ENCODE data around the gene OSBPL2.

OSBPL2 gene

DNA sequence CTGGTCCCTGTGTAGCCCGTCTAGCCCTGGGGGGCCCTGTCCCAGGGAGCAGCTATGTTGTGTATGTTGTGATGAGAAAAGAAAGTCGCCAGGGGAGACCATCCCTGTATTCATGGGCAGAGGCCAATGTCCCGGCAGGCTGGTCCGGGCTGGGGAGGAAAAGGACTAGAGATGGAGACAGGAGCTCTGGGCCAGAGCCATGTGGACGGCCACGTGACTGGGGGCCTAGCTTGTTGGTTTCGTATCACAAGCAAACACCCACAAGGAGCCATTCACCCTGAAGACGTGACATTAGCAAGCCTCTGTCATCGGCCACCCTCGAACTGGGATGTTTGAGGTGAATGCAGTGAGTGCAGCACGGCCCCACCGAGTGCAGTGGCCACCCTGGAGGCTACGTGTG lies 15.3 kb upstream of the OSBPL2 start:
- DNase-seq, result no peak

DNA sequence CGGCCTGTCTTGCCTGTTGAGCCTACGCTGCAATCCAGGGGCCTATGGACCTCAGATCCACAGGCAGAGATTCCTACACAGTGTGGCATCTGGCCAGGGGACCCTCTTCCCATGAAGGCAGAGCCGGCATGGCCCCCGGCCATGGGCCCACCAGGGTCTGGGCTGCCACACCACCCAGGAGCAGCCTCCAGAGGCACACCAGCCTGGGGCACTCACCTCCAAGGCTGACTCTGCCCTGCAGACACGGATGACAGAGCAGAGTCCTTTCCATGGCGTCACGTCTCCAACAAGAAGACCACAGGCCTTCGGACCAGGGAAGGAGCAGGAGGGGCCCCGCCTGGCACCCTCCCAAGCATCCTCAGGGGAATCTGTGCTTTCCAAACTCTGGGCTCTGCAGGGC lies 14.8 kb upstream of the OSBPL2 start:
- DNase-seq, result no peak

DNA sequence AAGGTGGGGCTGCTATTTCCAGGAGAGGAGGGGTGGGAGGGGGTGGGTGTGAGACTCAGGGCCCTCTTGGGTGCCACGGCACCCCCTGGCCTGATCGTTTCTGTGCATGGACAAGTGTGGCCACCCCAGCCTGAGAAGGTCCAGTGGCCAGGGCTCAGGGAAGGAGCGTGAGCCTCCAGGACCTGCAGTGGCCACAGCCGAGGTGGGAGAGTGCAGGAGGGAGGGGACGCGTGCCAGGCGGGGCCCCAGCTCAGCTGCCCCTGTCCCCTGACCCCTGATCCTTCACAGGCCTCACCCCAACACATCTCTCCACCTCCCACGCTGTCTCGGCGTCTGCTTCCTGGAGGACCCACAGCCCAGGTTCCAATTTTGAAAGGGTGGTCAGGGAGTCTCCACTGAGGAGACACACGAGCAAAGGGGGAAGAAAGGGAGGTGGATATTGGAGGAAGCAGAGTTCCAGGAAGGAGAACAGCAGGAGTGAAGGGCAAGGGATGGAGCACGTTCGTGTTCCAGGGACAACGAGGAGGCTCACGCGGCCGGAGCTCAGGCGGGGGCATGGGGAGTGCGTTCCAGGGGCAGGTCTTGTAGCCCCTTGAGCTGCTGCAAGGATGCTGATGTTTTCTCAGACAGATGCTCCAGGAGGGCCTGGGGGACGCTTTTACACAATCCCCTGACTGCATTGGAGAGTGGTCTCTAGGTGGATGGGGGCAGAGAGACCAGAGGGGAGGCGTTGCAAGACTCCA lies 14.0 kb upstream of the OSBPL2 start:
- no peak for DNase-seq

DNA sequence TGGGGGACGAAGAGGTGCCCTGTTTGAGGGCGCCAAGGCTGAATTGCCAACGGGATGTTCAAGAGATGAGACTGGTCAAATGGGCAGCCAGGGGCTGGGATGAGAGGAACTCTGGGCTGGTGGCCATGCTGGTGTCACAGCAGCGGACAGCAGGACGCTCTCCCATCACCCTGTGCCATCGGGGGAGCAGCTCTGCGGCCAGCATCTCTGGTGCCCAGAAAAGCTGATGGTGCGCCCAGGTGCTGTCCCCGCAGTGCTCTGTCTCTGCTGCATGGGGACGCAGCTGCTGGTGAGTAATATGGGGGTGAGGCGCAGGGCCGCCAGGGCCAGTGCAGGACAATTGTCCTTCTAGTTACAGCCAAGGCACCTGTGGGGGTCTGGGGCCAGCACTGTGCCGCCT lies 13.3 kb upstream of the OSBPL2 start:
- DNase-seq, result no peak

DNA sequence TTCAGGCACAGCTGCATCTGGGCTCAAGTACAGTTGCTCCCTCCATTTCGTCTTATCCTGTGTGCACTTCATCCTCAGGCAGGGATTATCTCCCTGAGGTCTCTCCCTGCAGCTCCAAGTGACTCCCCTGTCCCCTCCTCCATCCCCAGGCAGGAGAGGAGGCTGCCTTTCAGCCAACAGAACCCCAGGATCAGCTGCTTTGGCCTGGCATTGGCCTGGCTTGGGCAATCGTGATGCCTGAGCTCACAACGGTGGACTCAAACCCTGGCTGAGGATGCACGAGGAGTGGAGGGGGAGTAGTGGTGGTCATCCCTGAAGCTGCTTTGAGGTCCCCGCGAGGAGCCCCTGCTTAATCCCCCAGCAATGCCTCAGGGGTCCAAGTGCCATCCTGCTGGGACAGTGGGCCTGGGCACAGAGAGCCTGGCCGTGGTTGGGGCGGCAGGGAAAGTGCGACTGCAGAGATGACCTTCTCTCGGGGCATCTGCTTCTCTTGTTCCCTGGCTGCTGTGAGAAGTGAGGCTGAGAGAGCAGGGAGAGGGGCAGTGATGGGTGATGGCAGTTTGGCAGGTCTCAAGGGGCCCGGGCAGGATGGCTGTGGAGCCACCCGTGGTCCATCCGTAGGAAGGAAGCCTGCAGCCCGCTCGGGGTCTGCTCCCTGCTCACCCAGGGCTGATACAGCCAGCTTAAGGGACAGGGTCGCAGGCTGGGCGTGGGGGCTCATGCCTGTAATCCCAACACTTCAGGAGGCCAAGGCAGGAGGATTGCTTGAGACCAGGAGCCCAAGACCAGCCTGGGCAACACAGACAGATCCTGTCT lies 12.3 kb upstream of the OSBPL2 start:
- no peak for DNase-seq

DNA sequence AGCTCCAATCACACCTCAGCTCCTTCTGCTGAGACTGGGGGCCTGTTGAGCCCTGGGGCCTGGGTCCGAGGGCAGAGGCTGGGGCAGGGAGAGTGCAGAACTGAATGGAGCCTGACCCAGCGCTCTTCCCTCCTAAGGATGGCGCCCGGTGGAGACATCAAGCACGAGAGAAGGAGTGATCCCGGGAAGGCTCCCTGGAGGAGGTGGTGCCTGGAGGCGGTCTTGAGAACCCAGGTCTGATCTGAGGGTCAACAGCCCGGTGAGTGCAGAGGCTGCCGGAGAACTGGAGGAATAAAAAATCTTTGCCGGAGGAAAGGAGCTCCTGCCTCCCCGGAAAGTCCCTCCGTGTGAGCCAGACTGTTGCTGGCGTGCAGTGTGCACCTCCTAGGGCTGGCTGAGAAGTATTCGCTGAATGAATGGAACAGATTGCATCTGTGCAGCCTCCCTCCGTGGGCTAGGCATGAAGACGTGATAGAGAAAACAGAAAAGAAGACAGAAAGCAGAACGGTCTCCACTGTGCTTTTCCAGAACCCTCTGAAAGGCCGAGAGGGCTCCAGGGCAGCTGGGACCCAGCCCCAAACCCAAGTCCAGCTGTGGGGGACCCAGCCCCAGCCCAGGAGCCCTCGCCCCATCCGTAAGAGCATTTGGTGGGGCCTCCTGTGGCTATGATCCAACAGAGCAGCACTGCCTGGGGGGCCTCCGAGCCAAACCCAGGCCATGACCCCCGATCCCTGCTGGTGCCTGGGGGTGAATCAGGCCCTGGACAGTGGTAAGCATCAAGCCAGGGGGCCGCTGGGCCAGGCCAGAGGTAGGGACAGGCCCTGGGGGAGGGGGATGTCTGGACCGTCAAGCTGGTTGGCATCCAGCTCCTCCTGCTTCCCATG lies 11.4 kb upstream of the OSBPL2 start:
- DNase-seq, result no peak

DNA sequence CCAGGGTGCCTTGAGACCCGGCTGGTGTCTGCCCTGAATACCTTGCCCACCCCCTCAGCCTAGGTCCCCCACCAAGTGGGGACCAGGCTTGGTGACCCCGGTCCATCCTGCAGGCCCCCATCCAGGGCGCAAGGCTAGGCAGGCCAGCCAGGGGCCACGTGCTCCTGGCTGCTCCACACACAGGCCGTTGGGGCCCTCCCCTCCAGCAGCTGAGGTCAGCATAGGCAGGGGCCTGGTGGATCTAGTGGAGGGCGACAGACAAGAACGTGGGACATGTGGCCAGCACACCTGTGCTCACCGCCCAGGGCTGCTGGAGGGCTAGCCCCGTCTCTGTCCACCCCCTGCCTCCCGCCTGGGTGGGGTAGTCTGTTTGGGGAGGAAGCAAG lies 10.7 kb upstream of the OSBPL2 start:
- no peak for DNase-seq

DNA sequence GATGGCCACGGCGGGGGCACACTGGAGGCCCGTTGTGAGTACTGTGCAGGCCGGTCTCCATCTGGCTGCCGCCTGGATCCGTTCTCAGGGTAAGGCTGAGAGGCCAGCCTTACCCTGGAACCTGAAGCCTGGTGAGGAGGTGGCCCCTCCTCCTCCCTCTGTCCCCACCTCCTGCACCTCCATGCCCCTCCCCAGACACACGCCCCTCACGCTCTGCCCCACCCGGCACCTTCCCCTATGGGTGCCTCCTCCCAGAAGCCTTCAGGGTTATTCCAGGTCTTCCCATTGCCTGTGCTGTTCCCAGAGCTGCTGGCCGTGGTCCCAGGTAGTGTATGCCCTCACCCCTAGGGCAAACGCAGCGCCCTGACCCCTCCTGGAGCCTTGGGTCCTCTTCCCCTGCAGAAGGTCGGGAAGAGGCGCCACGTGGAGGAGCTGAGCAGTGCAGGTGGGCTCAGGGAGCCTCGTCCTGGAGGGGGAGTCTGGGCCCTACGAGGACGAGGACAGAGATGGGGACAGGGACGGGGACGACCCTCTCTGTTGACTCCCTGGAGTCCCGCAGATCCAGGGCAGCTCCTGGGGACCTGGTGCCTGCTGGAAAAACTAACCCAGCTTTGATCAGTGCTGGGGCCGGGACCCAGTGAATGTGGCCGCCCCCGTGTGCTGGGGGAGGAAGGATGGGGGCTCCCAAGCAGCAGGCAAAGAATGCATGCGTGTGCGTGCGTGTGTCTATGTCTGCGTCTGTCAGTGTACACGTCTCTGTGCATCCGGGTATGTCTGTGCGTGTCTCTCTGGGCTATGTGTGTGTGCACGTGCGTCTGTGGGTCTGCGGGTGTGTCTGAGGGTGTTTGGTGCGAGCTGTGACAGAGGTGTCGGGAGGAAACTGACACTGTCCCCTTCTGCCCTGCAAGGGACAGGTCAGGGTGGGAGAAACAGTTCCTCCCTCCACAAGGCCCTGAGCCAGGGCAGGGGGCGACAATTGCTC lies 10.1 kb upstream of the OSBPL2 start:
- DNase-seq, result no peak

DNA sequence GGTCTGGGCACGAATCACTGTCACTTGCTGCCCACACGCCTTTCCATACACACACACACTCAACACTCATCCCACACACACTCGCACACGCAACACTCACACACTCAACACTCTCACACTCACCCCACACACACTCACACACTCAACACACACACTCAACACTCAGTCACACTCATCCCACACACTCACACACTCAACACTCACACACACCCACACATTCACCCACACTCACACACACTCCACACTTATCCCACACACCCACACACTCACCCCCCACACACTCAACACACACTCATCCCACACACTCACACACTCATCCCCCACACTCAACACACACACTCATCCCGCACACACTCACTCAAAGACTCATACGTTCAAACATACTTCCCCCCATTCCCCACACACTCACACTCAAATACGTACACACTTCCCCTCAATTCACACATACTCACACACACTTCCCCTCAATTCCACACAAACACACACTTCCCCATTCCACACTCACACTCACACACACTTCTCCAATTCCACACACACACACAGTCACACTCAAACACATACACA lies 9.3 kb upstream of the OSBPL2 start:
- DNase-seq, result no peak

DNA sequence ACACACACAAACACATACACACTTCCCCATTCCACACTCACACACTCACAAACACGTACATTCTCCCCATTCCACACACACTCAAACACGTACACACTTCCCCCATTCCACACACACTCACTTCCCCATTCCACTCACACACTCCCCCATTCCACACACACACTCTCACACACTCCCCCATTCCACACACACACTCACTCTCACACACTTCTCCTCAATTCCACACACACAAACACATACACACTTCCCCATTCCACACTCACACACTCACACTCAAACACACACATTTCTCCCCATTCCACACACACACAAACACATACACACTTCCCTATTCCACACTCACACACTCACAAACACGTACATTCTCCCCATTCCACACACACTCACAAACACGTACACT lies 8.7 kb upstream of the OSBPL2 start:
- DNase-seq, result no peak

DNA sequence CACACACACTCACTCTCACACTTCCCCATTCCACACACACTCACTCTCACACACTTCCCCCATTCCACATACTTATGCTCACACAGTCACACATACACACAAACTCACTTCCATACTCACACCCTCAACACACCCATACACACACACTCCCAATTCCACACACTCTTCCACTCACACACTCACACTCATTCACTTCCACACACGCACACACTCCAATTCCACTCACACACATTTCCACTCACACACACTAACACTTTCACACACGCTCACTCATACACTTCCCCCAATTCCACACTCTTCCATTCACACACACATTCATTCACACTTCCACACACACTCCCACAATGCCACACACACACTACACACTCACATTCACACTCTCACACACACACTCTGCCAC lies 8.0 kb upstream of the OSBPL2 start:
- DNase-seq, result no peak

DNA sequence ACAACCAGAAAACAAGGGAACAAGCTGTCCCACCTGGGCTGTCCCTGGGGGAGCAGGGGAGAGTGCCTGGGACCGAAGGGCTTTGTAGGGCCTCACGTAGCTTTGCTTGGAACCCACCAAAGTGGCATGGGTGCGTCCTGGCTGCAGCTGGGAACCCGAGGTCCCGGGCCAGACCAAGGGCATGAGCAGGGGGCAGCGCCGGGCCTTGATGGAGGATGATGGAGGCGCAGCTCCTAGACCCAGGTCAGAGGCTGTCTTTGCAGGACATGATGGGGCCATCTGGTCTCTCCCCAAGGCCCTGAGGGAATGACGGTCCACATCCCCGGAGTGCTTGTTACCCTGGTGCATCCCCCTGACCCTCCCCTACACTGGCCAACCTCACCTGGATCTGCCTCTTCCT lies 7.6 kb upstream of the OSBPL2 start:
- DNase-seq, result no peak

DNA sequence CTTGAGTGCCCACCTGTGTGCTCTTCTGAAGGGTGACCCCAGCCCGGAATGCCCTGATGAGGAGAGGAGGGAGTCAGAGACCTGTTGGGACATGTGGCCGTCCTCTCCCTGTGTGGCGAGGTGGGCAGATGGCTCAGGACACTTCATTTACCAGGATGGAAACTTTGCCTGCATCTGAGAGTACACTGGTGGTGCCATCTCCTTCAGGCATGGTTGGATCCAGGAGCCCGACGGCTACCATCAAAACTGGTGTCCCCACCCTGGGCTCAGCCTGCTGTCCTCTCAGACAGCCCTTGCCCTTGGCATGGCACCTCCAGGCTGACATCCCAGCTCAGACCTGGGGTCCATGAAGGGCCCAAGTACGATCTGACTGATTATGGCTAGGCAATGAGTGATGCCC lies 7.0 kb upstream of the OSBPL2 start:
- no peak for DNase-seq

DNA sequence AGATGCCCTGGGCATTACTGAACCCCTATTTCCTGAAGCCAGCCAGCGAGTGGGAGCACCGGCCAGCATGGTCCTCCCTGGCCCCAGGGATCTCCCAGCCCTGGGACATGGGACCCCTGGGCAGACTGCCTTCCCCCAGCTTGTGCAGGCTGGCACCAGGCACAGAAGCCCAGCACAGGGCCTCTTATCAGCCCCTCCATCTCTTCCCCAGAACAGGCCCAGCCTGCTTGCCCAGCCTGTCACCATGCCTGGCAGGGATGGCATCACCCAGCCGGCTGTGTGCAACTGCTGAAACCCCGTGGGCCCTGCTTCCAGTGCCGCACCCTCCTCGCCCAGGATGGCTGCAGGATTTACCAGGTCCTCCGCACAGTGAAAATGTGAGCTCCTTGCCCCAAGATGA lies 6.1 kb upstream of the OSBPL2 start:
- DNase-seq, result no peak

DNA sequence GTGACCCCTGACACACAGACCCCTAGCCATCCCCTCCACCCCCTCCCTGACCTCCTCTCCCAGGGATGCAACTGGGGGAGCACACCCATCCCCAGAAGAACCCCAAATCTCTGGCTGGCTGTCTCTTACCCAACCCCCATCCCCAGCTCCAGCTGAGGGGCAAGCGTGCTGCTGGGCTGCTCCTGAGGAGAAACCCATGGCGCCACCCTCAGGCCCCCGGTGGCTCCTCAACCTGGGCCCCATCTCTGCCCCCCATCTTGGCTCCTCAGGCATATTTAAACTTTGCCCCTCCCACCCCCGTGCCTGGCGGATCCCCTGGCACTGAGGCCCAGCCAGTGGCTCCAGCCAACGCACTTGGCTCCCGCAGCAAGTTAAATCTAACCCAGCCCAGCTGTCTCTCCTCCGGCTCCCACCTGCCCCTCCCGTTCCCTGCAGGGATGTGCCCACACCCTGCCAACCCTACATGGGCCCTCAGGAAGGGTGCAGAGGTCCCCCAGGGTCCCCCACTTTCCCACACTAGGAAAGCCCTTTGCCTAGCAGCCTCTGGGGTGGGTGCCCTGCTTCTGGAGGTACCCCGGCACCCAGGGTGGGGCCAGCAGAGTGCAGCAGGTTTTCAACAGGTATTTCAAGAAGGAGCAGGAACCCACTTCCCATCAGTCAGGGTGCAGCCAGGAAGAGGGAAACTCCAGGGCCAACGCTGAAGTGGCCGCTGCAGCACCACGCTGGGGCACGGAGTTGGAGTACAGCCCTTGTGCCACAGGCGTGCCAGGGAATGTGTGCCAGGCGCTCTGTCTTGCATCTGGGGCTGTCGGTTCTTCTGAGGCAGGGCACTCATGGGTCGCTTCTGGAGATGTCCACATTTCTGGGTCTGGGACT lies 5.3 kb upstream of the OSBPL2 start:
- no peak for DNase-seq

DNA sequence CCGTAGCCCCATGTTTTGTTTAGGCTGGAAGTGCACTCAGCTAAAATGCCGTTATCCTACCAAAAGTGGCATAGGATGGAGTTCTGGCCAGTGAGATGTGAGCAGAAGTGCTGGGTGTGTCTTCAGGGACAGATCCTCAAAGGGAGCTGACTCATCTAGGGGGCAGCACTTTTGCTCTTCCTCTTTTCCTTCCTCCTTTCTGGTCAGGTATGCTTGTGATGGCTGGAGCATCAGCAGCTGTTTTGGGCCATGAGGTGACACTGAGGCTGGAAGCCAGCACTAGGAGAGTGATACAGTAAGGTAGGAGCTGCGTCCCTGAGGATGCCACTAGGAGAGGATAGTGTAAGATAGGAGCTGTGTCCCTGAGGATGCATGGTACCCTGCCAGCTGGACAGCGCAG lies 4.6 kb upstream of the OSBPL2 start:
- no peak for DNase-seq

DNA sequence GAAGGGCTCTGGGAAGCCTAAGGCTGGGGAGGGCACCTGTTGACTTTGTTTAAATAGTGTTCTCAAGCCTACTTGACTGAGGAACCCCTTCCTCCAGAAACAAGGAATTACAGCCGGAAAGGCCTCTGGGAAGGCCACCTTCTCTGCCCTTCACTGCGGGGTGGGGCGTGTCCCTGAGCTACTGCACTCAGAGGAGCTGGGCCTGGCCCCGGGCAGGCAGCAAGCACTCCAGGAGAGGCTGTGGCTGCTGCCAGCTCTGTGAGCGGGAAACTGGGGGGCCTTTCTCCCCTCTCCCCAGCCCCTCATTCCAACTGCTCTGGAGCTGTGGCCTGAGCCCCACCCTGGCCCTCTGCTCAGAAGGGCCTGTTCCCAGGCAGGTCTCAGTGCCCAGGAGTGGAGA lies 4.0 kb upstream of the OSBPL2 start:
- no peak for DNase-seq

DNA sequence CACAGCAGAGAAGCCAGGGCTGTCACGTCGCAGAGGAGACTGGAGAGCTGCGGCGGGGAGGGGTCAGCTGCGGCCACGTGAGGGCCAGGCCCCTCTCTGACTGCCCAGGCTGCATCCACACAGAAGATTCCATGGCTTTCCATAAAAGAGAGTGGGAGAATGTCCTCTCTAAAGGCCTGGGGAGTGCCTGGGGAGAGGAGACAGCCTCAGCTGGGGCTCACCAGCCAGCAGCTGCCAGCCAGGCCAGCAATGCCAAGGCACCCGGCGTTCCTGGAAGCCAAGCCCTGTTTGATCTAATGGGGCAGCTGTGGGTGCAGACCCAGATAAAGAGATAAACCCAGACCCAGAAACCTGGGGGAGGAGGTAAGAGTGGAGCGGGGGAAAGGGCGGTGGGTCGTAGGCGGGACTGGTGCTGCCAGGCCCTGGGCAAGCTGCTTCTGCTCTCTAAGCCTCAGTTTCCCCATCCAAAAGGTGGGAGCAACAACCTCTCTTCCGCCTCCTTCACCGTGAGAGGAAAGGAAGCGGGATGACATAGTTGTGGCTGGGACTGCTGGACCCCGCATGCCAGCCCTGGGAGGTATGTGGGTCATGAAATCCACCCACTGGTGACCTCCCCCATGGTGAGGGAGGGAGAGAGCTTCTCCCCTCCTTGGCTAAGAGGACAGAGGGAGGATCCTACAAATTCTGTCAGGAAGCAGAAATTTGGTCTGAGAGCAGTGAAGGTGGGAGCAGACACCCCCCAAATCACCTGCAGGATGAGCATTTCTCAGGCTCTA lies 3.1 kb upstream of the OSBPL2 start:
- DNase-seq, result no peak

DNA sequence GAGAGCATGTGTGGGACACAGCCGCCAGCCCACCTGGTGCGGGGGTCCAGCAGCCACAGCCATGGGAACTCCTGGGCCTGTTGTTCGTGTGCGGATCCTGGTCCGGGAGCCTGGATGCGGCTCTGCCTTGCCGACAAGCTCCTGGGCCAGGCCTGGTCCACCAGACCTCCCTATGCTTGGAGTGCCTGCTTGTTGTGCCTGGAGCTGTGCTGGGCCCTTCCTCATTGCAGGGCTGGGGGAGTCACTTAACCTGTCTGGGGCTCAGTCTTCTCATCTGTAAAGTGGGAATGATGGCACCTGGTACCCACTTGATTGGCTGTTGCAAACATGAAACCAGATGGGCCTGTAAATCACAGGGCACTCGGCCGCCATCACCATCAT lies 2.6 kb upstream of the OSBPL2 start:
- no peak for DNase-seq

DNA sequence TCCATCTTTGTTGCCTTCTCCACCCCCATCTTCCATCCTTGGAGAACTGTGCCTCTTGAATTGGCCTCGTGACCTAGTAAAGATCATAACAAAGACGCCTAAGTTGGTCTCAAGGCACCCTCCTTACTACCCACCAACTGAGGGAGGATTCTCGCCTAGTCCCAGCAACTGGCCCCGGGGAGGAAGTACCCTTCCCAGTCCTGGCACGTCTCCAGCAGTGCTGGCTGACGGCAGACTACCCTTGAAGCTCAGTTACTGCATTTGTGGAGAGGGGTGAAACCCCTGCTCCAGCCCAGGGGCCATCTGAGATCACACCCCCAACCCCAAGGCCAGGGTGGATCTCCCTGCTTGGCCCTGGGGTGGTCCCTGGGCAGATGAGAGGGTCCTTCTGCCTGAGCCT lies 2.1 kb upstream of the OSBPL2 start:
- no peak for DNase-seq

Measured in activated gamma-delta T cell treated with Interleukin-2 at 50 U/mL for 16 hours (primary cell).